H9 (cell line): ENCODE measurements around the gene ATP1A3. TPM values are rescaled to one million over a fixed set of nuclear protein-coding genes. Genes with fewer than 3 reads are reported as not detected.

Experiments used
- DNase-seq: peaks from one replicate; pipeline ENCODE4 v3.0.0-alpha.2; 2017
- H2AFZ ChIP-seq: one replicate; pipeline ENCODE4 v1.6.1; 2013; ENCODE audit warnings: mild to moderate bottlenecking, low read length, control low read depth, moderate library complexity
- H2AK5ac ChIP-seq: 2 replicates; pipeline ENCODE4 v1.6.1; 2013; ENCODE audit warnings: low read length, control low read depth, mixed read lengths; ENCODE audit not compliant: insufficient read length
- H2BK120ac ChIP-seq: one replicate; pipeline ENCODE4 v1.6.1; 2013; ENCODE audit warnings: low read depth, mild to moderate bottlenecking, low read length, control low read depth, inconsistent platforms; ENCODE audit not compliant: poor library complexity, severe bottlenecking
- H2BK12ac ChIP-seq: 2 replicates; pipeline ENCODE4 v1.6.1; 2013; ENCODE audit warnings: low read length, control low read depth, mixed read lengths, low read depth; ENCODE audit not compliant: insufficient read length
- H2BK15ac ChIP-seq: 2 replicates; pipeline ENCODE4 v1.6.1; 2013; ENCODE audit warnings: low read depth, low read length, control low read depth
- H2BK20ac ChIP-seq: one replicate; pipeline ENCODE4 v1.6.1; 2013; ENCODE audit warnings: low read depth, mild to moderate bottlenecking, low read length, control low read depth, inconsistent platforms; ENCODE audit not compliant: poor library complexity, severe bottlenecking
- H2BK5ac ChIP-seq: 2 replicates; pipeline ENCODE4 v1.6.1; 2013; ENCODE audit warnings: low read length, control low read depth, mixed read lengths; ENCODE audit not compliant: insufficient read length
- H3K14ac ChIP-seq: 2 replicates; pipeline ENCODE4 v1.6.1; 2013; ENCODE audit warnings: low read length, control low read depth; ENCODE audit not compliant: insufficient read depth
- H3K18ac ChIP-seq: 2 replicates; pipeline ENCODE4 v1.6.1; 2013; ENCODE audit warnings: low read depth, mild to moderate bottlenecking, mixed read lengths, low read length, control low read depth; ENCODE audit not compliant: insufficient read length
- H3K23ac ChIP-seq: 2 replicates; pipeline ENCODE4 v1.6.1; 2013; ENCODE audit warnings: low read length, control low read depth, mixed read lengths, low read depth; ENCODE audit not compliant: insufficient read length
- H3K23me2 ChIP-seq: 2 replicates; pipeline ENCODE4 v1.6.1; 2013; ENCODE audit warnings: low read depth, mild to moderate bottlenecking, mixed read lengths, low read length, control low read depth; ENCODE audit not compliant: insufficient read length, poor library complexity, severe bottlenecking
- H3K27ac ChIP-seq: 2 replicates; pipeline ENCODE4 v1.5.1; 2013; ENCODE audit warnings: low read length, control low read depth, mixed read lengths, low read depth; ENCODE audit not compliant: insufficient read length
- H3K27me3 ChIP-seq: 2 replicates; pipeline ENCODE4 v1.6.1; 2013; ENCODE audit warnings: low read length, control low read depth, inconsistent platforms; ENCODE audit not compliant: insufficient read depth
- H3K4ac ChIP-seq: 2 replicates; pipeline ENCODE4 v1.6.1; 2013; ENCODE audit warnings: low read depth, mild to moderate bottlenecking, control low read depth, inconsistent platforms, low read length, moderate library complexity
- H3K4me1 ChIP-seq: 2 replicates; pipeline ENCODE4 v1.6.1; 2013; ENCODE audit warnings: low read length, control low read depth, inconsistent platforms; ENCODE audit not compliant: insufficient read depth
- H3K4me2 ChIP-seq: 2 replicates; pipeline ENCODE4 v1.6.1; 2013; ENCODE audit warnings: low read length, control low read depth, mixed read lengths; ENCODE audit not compliant: insufficient read length, insufficient read depth
- H3K56ac ChIP-seq: 2 replicates; pipeline ENCODE4 v1.6.1; 2013; ENCODE audit warnings: low read depth, mild to moderate bottlenecking, mixed read lengths, low read length, control low read depth; ENCODE audit not compliant: insufficient read length
- H3K79me1 ChIP-seq: 2 replicates; pipeline ENCODE4 v1.6.1; 2013; ENCODE audit warnings: low read depth, mild to moderate bottlenecking, moderate library complexity, low read length, control low read depth, inconsistent platforms; ENCODE audit not compliant: insufficient read depth, poor library complexity, severe bottlenecking
- H3K79me2 ChIP-seq: 2 replicates; pipeline ENCODE4 v1.6.1; 2013; ENCODE audit warnings: low read length, control low read depth, inconsistent platforms; ENCODE audit not compliant: insufficient read depth
- H3K9ac ChIP-seq: 2 replicates; pipeline ENCODE4 v1.6.1; 2013; ENCODE audit warnings: low read length, control low read depth, mixed read lengths; ENCODE audit not compliant: insufficient read length; ENCODE audit errors: extremely low read depth
- H3K9me3 ChIP-seq: one replicate; pipeline ENCODE4 v1.6.1; 2013; ENCODE audit warnings: low read depth, low read length, inconsistent platforms; ENCODE audit not compliant: control insufficient read depth
- H3T11ph ChIP-seq: one replicate; pipeline ENCODE4 v1.6.1; 2013; ENCODE audit warnings: mild to moderate bottlenecking, low read length, control low read depth, inconsistent platforms
- H4K20me1 ChIP-seq: one replicate; pipeline ENCODE4 v1.6.1; 2013; ENCODE audit not compliant: control insufficient read depth, insufficient read length, insufficient read depth
- H4K5ac ChIP-seq: 2 replicates; pipeline ENCODE4 v1.6.1; 2013; ENCODE audit warnings: low read depth, mild to moderate bottlenecking, mixed read lengths, low read length, control low read depth; ENCODE audit not compliant: insufficient read length
- H4K8ac ChIP-seq: replicated peaks from 2 replicates; pipeline ENCODE4 v1.6.1; 2013; ENCODE audit warnings: low read length, control low read depth, mixed read lengths, low read depth; ENCODE audit not compliant: insufficient read length
- H4K91ac ChIP-seq: 2 replicates; pipeline ENCODE4 v1.6.1; 2013; ENCODE audit warnings: low read depth, mild to moderate bottlenecking, moderate library complexity, mixed read lengths, low read length, control low read depth; ENCODE audit not compliant: insufficient read length
- H3K27ac Mint-ChIP-seq, 3 experiments: 2 replicates in 2 of 3; 3 replicates in 1 of 3; pipeline ENCODE4 v1.8.0; 2020 to 2021; ENCODE audit warnings: mixed read lengths in 3 of 3, mild to moderate bottlenecking in 1 of 3, moderate library complexity in 1 of 3
- H3K27me3 Mint-ChIP-seq: 2 replicates; pipeline ENCODE4 v1.8.0; 2021; ENCODE audit warnings: low read depth, mild to moderate bottlenecking, moderate library complexity, mixed read lengths
- H3K36me3 Mint-ChIP-seq, 3 experiments: 2 replicates in 2 of 3; 3 replicates in 1 of 3; pipeline ENCODE4 v1.8.0; 2020 to 2021; ENCODE audit warnings: low read depth in 3 of 3, mixed read lengths in 3 of 3; ENCODE audit not compliant: insufficient read depth in 1 of 3
- H3K4me1 Mint-ChIP-seq, 2 experiments: 2 replicates each; pipeline ENCODE4 v1.8.0; 2020; ENCODE audit warnings: mixed read lengths in 2 of 2
- H3K4me3 Mint-ChIP-seq, 2 experiments: 2 replicates in 1 of 2; 3 replicates in 1 of 2; pipeline ENCODE4 v1.8.0; 2020 to 2021; ENCODE audit warnings: mild to moderate bottlenecking in 2 of 2, mixed read lengths in 2 of 2, moderate library complexity in 1 of 2
- H3K9me3 Mint-ChIP-seq, 2 experiments: 2 replicates in 1 of 2; 3 replicates in 1 of 2; pipeline ENCODE4 v1.8.0; 2020; ENCODE audit warnings: mild to moderate bottlenecking in 2 of 2, mixed read lengths in 2 of 2, moderate library complexity in 1 of 2
- whole genome bisulfite sequencing: extraction: QIAGEN DNeasy Blood & Tissue Kit; methylation state at CpG from one replicate; pipeline ENCODE4 v1.1.7; 2013; ENCODE audit warnings: missing lambda C conversion rate, low lambda C conversion rate, mixed read lengths; ENCODE audit not compliant: insufficient read length; ENCODE audit errors: extremely low coverage; 5-methylcytosine and 5-hydroxymethylcytosine counted together
- total RNA-seq: library from RNA; stranded (reverse); gene quantifications from 2 replicates; pipeline ENCODE4 v1.2.1, GENCODE V29; 2021
- TF ChIP-seq, protein P1 (sequence below): fragments of 200-600 bp; sonication (generic); conservative IDR thresholded peaks from 3 replicates; pipeline ENCODE4 v1.8.0; 2021; ENCODE audit warnings: antibody characterized with exemption, mild to moderate bottlenecking

The ATP1A3 gene
- total RNA-seq, 1 experiment from 2014 or later = 11.6 TPM

GRCh38 chr19:41920882-41921576 lies 73.0 kb downstream of the ATP1A3 start:
- Histone ChIP-seq H3K27ac (no peak overlapping the region), H2BK120ac (no peak overlapping the region), H3K18ac (no peak overlapping the region), H2AFZ (no peak overlapping the region), H3K9me3 (no peaks in the 10 kb centered on the region), H3K4me2 (no peak overlapping the region), H4K8ac (no peak overlapping the region), H2BK20ac (no peak overlapping the region), H2BK15ac (no peak overlapping the region), H3K23ac (no peak overlapping the region), H2BK12ac (no peak overlapping the region), H3K9ac (no peak overlapping the region), H3T11ph (no peak overlapping the region), H4K20me1 (peaks cover 5% of the 10 kb centered on the region), H3K14ac (no peak overlapping the region), H4K5ac (no peak overlapping the region), H3K27me3 (peaks cover 93% of the 10 kb centered on the region), H4K91ac (no peak overlapping the region), H3K4ac (no peak overlapping the region), H3K23me2 (no peaks in the 10 kb centered on the region), H2AK5ac (no peak overlapping the region), H3K79me2 (no peaks in the 10 kb centered on the region), H3K56ac (no peak overlapping the region), H3K4me1 (no peaks in the 10 kb centered on the region; the same call in 1 of the 2 replicates), H2BK5ac (no peak overlapping the region), H3K79me1 (no peaks in the 10 kb centered on the region)
- WGBS = no CpG with 5 or more reads among the region's 26 CpGs
- no peaks in the 10 kb centered on the region for H3K36me3 Mint-ChIP-seq
- no peak overlapping the region for H3K27ac Mint-ChIP-seq
- H3K9me3 Mint-ChIP-seq = no peaks in the 10 kb centered on the region; a peak in 2 of 5 replicates
- peaks cover 0 to 14% of the 10 kb centered on the region in 2 experiments; a peak in 2 of 4 replicates for H3K4me1 Mint-ChIP-seq
- TF ChIP-seq, protein P1, sequence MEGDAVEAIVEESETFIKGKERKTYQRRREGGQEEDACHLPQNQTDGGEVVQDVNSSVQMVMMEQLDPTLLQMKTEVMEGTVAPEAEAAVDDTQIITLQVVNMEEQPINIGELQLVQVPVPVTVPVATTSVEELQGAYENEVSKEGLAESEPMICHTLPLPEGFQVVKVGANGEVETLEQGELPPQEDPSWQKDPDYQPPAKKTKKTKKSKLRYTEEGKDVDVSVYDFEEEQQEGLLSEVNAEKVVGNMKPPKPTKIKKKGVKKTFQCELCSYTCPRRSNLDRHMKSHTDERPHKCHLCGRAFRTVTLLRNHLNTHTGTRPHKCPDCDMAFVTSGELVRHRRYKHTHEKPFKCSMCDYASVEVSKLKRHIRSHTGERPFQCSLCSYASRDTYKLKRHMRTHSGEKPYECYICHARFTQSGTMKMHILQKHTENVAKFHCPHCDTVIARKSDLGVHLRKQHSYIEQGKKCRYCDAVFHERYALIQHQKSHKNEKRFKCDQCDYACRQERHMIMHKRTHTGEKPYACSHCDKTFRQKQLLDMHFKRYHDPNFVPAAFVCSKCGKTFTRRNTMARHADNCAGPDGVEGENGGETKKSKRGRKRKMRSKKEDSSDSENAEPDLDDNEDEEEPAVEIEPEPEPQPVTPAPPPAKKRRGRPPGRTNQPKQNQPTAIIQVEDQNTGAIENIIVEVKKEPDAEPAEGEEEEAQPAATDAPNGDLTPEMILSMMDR = no peak
- H3K4me3 Mint-ChIP-seq = peak overlapping the region in 1 of 2 experiments; percentile 55; a peak in 3 of 5 replicates
- H3K27me3 Mint-ChIP-seq = peaks cover 16% of the 10 kb centered on the region
- no peak for DNase-seq
